ENCODE results near the gene BCAP29. TPM values are rescaled to one million over a fixed set of nuclear protein-coding genes. Genes with fewer than 3 reads are reported as not detected.
"Not testable (repeated sequence)": the region's sequence is repeated elsewhere in the genome, so short reads cannot be mapped to it uniquely, and the experiment has no call there.

The BCAP29 gene
- total and polyA plus RNA-seq, 2 of the 4 experiments (the other 2 are of a cell fraction): 33.0 to 35.1 TPM

DNA sequence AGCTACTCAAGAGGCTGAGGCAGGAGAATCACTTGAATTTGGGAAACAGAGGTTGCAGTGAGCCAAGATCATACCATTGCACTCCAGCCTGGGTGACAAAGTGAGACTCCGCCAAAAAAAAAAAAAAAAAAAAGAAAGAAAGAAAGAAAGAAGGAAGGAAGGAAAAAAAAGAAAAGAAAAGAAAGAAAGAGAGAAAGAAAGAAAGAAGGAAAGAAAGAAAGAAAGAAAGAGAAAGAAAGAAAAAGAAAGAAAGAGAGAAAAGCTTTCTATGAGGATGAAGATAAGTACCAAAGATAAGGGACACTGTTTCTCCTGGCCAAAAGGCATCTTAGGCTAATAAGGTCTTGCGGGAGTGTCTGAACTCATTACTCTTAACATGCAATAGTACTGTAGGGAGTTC, 59.0 kb downstream of the BCAP29 start:
- H3K79me1 ChIP-seq (ENCODE audit: low read depth in 1 of 2, low read length in 2 of 2); H3K27me3 ChIP-seq (ENCODE audit: control insufficient read depth, insufficient read depth, low read length); H2AK5ac ChIP-seq (ENCODE audit: low read depth, low read length); intact Hi-C loops (cut with micrococcal nuclease); H4K5ac ChIP-seq (ENCODE audit: low read depth, low read length); H2AFZ ChIP-seq (replicated peaks; ENCODE audit: low read length, poor library complexity); ATAC-seq (ENCODE audit: low read depth); H4K8ac ChIP-seq (ENCODE audit: low read depth in 2 of 2, low read length in 2 of 2); H3K18ac ChIP-seq (ENCODE audit: low read depth, low read length); H3K4me2 ChIP-seq (ENCODE audit: low read depth, low read length); H2BK15ac ChIP-seq (ENCODE audit: low read depth, low read length); H3K9me3 ChIP-seq (ENCODE audit: control insufficient read depth, insufficient read depth, low read length); H3K9me1 ChIP-seq (ENCODE audit: insufficient read depth, low read length); H2BK5ac ChIP-seq (ENCODE audit: low read depth, low read length, poor library complexity, severe bottlenecking); H2BK20ac ChIP-seq (ENCODE audit: low read depth, low read length); POLR2A ChIA-PET (ENCODE audit: unreplicated experiment); H3K14ac ChIP-seq (replicated peaks; ENCODE audit: low read depth, low read length); H2AK9ac ChIP-seq (replicated peaks; ENCODE audit: low read depth, low read length, poor library complexity); H3K56ac ChIP-seq (ENCODE audit: extremely low read depth, insufficient read depth, low read length); H3K4me1 ChIP-seq (ENCODE audit: control insufficient read depth, insufficient read depth, low read length); in situ Hi-C loops (cut with MboI; ENCODE audit: low sequenced_read_pairs); H3K36me3 ChIP-seq (ENCODE audit: control insufficient read depth, insufficient read depth, low read length); H4K91ac ChIP-seq (ENCODE audit: insufficient read depth, low read depth, low read length); H3K4ac ChIP-seq (ENCODE audit: low read depth, low read length); dilution Hi-C loops (cut with HindIII; ENCODE audit: low sequenced_read_pairs, unreplicated experiment); H3K23ac ChIP-seq (ENCODE audit: low read depth, low read length); H3K4me3 ChIP-seq (ENCODE audit: insufficient read depth, low read depth, low read length); H2BK120ac ChIP-seq (ENCODE audit: low read depth, low read length); H4K20me1 ChIP-seq (ENCODE audit: insufficient read depth, low read length); H3K27ac ChIP-seq (ENCODE audit: insufficient read depth, low read length); BruUV-seq (replicated peaks); DNase-seq; H3K9ac ChIP-seq (ENCODE audit: low read depth, low read length): not testable (repeated sequence)
- CTCF ChIA-PET: interaction anchor here (1.1 kb wide), 1 partner anchor 20 kb away, joined by 3 read pairs; no protein-coding TSS in a partner anchor
- WGBS, 2 experiments (ENCODE audit: extremely low coverage in 2 of 2, insufficient read length in 1 of 2): no CpG with 5 or more reads among the region's 2 CpGs
